Cortex of kidney (tissue), 1 donor: ENCODE data around the gene GSTM5.
"Not testable (repeated sequence)": the region's sequence is repeated elsewhere in the genome, so short reads cannot be mapped to it uniquely, and the experiment has no call there.

ENCODE experiments used
- DNase-seq: peaks from one replicate; lab custom pipeline; 2025; lab: John Stamatoyannopoulos, UW

The GSTM5 gene

DNA sequence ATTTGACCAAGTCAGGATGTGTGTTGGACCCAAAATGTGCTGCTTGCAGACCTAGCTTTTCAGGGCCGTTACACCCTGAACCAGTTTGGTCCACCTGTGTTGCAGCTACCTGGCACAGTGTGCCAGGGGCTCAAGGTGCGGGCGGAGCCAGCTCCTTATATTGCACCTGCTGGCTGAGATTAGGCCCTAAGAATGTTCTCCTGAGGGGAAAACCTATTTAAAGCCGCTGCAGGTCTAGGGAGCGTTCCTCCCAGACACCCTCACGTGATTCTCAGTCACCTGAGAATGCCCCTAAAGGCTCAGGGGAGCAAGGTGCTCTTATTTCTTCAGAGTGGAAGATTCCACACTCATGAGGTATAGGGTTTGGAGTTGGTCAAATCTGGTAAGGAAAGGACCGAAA, 16.8 kb downstream of the GSTM5 start:
- no peak for DNase-seq

DNA sequence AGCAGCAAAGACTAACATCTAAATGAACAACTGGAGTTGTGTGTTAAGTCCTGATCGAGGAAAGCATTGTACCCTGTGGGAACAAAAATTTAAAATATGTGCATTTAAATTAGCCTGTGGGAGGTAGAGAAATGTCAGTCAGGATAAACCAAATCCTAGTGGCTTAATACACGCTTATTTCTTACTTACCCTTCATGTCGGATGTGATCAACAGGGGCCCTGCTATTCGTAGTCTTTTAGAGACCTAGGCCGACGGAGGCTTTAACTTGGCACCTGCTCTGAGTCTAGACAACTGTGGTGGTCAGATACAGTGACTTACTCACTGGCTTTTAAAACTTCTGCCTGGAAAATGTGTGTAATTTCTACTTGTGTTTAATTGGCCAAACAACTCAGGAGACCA, 18.6 kb downstream of the GSTM5 start:
- no peak for DNase-seq

DNA sequence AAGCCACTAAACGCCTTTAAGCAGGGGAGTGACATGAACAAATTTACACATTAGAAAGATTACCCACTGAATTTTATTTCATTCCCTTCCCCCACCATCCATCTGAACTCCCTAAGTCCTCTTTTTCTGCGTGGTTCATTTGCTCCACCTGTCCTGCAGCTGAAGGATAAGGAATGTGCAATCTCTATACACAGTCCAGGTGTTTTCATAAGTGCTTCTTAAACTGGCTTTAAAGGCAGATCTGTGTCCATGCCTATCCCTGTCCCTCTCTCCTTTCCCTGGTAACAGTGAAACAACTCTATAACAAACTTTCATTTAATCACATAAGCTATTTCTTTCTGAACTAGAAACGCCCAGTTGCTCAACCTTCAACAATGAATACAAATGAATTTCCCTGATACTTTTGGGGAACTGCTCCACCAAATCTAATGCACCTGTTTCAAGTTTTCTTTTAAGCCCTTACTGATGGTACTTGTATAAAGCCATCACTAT, 20.4 kb downstream of the GSTM5 start:
- no peak for DNase-seq

- no peak for DNase-seq
Observed at GRCh38 chr1:109733236-109733870, 21.3 kb downstream of the GSTM5 start.

- peak; percentile 20 for DNase-seq
Observed at GRCh38 chr1:109739738-109740614, 27.9 kb downstream of the GSTM5 start.

DNA sequence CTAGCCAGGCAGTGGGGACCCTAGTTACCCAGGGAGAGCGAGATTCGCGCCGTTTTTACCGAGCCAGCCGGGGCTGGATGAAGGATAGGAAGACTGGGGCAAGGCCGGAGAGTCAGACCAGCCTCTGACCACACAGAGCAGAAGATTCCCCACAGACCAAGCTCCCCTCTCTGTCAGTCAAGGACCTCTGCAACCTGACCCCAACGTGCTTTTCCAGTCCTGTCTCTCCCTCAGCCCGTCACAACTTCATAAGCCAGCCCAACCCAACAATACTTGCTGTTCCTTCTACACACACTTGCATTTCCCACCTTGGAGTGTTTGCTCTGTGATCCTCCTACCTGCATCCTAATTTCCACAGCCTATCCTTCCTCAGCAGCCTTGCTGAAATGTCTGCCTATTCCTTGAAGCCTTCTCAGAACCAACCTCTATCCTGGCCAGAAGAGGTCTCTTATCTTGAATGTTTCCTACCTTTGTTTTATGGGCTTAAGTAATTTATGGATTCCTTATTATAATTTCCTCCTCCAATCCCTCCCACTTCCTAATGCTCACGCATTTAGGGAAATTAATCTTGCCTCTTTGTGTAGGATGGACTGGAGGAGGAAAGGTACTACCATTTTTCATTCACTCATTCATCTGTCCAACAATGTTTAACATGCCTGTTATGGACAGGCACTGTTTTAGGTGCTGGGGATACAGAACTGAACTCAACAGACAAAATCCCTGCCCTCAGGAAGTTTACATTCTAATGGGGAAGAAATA, 28.7 kb downstream of the GSTM5 start, which contains the start of gene GSTM3:
Gene GSTM3, minus strand, starts transcription at position 424 of the 759 bp plus-strand sequence. CDS start 751 bp downstream, outside the sequence.
- DNase-seq, result no peak

- not testable (repeated sequence) for DNase-seq
Observed at GRCh38 chr1:109748311-109748710, 36.3 kb downstream of the GSTM5 start.

GRCh38 chr1:109749221-109749620, 37.2 kb downstream of the GSTM5 start:
- no peak for DNase-seq

- DNase-seq, result no peak
Observed at GRCh38 chr1:109750241-109750882, 38.3 kb downstream of the GSTM5 start.

DNA sequence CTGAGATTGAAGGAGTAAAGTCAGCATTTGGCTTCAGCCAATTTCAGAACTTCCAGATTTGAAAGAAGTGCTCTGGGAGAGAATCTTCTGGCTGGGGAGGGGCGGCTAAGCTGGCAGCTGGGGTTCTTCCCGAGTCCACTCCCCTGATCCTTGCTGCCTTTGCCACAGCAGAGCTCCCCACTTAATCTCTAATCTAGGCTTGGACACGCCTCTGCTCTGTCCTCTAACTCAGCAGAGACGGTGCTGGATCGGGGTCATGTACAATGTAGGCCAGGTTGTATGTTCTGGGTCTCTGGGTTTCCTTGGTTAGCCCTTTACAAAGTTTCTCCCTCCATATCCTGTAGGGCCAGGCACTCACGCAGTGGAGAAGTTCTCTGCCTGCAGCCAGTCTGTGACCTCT, 38.9 kb downstream of the GSTM5 start:
- DNase-seq, result no peak

- no peak for DNase-seq
Observed at GRCh38 chr1:109751531-109752260, 39.6 kb downstream of the GSTM5 start.

- no peak for DNase-seq
Observed at GRCh38 chr1:109754738-109755137, 42.7 kb downstream of the GSTM5 start.

DNA sequence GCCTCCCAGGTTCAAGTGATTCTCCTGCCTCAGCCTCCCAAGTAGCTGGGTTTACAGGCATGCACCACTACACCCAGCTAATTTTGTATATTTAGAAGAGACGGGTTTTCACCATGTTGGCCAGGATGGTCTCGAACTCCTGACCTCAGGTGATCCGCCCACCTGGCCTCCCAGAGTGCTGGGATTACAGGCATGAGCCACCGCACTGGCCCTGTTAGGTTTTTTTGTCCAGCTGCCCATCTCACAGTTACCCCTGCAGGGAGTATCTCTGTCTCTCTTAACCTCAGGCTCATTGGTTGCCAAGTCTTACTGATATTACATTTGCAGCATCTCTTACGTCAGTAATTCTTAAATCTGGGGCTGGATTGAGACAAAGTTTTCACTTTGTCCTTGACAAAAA, 44.3 kb downstream of the GSTM5 start:
- DNase-seq, result not testable (repeated sequence)

- DNase-seq, result no peak
Observed at GRCh38 chr1:109756848-109757521, 44.9 kb downstream of the GSTM5 start.

DNA sequence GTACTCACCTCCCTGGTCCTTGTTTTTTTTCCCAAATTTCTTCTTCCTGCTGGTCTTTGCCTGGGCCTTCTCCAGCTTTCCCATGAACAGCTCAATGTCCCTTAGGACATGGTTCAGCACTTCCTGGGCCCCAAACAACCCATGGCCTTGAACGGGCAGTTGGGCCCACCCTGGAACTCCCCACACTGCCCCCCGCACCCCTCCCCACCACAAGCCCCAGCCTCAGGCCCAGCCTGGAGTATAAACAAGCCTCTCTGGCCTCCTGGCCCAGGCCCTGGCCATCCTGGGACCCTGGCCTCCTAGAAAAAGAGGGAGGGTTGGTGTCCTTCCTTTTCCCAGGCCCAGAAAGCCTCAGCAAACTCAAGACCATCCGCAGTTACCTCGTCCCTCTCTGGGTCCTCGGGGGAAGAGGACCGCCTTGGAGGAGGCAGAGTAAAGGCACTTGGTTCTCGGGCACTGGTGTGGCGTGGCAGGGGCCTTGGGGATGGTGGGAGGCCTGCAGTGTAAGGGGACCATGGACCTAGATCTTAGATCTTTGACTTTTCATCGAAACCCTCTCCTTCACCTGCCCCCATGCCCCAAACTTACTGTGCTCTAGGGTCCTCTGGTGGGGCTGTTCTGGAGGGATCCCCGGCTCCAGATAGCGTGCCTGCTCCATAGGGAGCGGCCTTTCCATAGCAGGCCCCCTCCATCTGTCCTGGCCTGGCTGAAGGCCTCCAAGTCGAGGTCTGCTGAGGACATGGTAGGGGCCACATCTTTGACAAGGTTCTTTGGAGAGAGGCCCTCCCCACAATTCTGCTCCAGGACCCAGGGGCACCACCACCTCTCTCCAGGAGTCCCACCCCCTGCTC, 46.1 kb downstream of the GSTM5 start:
- no peak for DNase-seq

DNA sequence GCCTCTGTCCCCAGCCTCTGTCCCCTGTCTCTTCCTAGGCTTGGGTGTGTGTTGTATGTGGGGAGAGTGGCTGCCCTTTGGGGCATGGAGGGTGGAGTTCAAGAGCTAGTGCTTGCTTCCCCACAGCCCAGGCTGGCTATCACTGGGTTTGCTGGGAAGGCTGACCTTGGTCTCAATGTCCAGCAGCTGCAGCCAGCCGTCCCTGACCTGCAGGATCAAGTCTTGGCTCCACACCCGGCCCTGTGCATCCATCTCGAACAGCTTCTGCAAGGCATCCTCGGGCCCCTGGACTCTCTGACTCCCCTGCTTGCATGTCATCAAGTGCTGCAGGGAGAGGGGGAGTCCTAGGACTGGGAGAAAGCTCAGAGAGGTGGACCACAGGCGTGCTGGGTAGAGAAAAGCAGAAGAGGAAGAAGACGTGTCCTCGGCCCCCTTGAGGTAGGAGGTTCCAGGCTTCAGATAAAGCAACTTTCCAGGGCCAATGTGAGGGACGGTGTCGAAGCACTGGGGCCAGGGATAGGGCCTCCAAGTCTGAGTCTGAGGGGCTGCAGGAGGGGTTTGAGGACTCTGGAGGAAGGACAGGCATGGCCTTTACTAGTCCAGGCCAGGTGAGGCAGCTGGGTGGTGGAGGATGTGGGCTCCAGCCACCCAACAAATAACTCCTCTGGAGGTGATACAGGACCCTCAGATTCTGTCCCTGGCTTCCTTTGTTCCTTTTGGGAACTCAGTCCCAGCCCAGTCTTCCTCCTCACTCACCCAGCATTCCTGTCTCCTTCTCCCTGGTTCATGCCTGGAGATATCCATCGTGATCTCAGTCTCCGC, 47.7 kb downstream of the GSTM5 start:
- DNase-seq, result no peak

GRCh38 chr1:109760581-109761226, 48.7 kb downstream of the GSTM5 start:
- no peak for DNase-seq
